IPS-15b (cell line): ENCODE results near the gene EFEMP2.
"Not testable (repeated sequence)": the region's sequence is repeated elsewhere in the genome, so short reads cannot be mapped to it uniquely, and the experiment has no call there.

Experiments used
- H3K27me3 ChIP-seq: one replicate; pipeline ENCODE4 v1.6.1; 2013; ENCODE audit warnings: low read length; ENCODE audit not compliant: control insufficient read depth, insufficient read depth
- H3K36me3 ChIP-seq: one replicate; pipeline ENCODE4 v1.6.1; 2013; ENCODE audit warnings: low read length; ENCODE audit not compliant: control insufficient read depth, insufficient read depth
- H3K4me1 ChIP-seq: one replicate; pipeline ENCODE4 v1.6.1; 2013; ENCODE audit warnings: mild to moderate bottlenecking, low read length; ENCODE audit not compliant: control insufficient read depth, insufficient read depth
- H3K4me3 ChIP-seq: one replicate; pipeline ENCODE4 v1.5.1; 2013; ENCODE audit warnings: low read depth, low read length
- H3K9ac ChIP-seq: one replicate; pipeline ENCODE4 v1.6.1; 2013; ENCODE audit warnings: low read depth, mild to moderate bottlenecking, low read length
- H3K9me3 ChIP-seq: one replicate; pipeline ENCODE4 v1.6.1; 2013; ENCODE audit warnings: mild to moderate bottlenecking, low read length; ENCODE audit not compliant: control insufficient read depth, insufficient read depth

EFEMP2 gene

GRCh38 chr11:65898656-65899355 is 26.2 kb upstream of the EFEMP2 start:
- Histone ChIP-seq H3K36me3 (no peaks in the 10 kb centered on the region), H3K27me3 (peaks cover 52% of the 10 kb centered on the region), H3K9ac (no peak overlapping the region), H3K9me3 (no peaks in the 10 kb centered on the region), H3K4me3 (peak overlapping the region; percentile 74), H3K4me1 (peaks cover 6% of the 10 kb centered on the region)

DNA sequence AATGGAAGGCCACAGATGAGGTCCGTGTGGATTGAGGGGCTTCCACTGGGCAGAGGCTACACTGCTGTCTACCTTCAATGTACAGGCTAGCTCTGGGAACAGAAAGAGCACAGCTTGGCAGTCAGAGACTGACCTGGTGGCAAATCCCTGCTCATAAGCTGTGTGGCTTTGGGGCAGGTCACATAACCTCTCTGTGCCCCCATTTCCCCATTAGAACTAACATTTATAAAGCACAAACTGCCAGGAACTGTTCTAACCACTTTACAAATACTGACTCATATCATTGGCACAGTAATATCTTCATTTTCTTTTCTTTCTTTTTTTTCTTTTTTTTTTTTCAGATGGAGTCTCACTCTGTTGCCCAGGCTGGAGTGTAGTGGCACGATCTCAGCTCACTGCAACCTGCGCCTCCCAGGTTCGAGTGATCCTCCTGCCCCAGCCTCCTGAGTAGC is 24.4 kb upstream of the EFEMP2 start:
- no peak overlapping the region for H3K9ac ChIP-seq
- no peaks in the 10 kb centered on the region for H3K9me3 ChIP-seq
- H3K4me3 ChIP-seq, result no peak overlapping the region
- H3K4me1 ChIP-seq, result peaks cover 3% of the 10 kb centered on the region
- peaks cover 36% of the 10 kb centered on the region for H3K27me3 ChIP-seq
- no peaks in the 10 kb centered on the region for H3K36me3 ChIP-seq

DNA sequence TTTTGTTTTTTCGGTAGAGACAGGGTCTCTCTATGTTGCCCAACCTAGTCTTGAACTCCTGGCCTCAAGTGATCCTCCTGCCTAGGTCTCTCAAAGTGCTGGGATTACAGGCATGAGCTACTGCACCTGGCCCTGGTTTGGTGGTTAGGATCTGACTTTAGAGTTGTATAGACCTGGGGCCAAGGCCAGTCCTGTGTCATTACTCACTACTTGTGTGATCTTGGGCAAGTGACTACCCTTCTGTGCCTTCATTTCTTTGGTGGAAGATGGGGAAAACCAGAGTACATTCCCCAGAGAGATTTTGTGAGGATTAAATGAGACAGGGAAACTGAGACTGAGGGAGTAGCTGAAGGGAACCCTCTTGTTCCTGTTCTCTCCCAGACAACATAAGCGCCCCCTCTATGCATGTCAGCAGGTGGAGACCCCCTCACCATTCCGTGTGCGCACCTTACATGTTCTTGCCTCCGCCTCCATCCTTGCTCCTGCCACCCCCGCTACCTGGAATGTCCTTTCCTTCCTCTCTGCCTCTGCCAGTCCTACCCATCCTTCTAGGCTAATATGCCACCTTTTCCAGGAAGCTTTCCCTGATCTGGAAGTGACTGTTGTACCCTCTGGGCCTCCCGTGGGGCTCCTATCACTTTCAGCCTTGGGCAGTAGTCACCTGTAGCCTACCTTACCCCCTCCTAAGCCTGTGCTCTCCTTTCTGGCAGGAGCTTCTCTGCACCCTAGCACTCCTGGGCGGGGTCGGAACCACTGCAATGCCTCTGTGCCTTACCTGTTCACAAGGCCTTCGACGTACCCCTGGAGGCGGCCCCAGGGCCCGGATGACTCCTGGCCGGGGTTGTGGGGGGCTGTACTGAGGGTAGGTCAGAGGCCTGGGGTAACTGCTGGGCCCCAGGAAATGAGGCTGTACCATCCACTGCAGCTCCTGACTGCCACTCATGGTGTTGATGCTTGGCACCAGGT is 23.7 kb upstream of the EFEMP2 start:
- Histone ChIP-seq H3K9me3 (no peaks in the 10 kb centered on the region), H3K36me3 (no peaks in the 10 kb centered on the region), H3K4me1 (peaks cover 5% of the 10 kb centered on the region), H3K9ac (no peak overlapping the region), H3K27me3 (peaks cover 36% of the 10 kb centered on the region), H3K4me3 (no peak overlapping the region)

- Histone ChIP-seq H3K9me3 (no peaks in the 10 kb centered on the region), H3K36me3 (no peaks in the 10 kb centered on the region), H3K27me3 (peaks cover 30% of the 10 kb centered on the region), H3K4me3 (no peak overlapping the region), H3K9ac (no peak overlapping the region), H3K4me1 (peaks cover 3% of the 10 kb centered on the region)
These were observed 22.9 kb upstream of the EFEMP2 start for GRCh38 chr11:65895482-65895981.

GRCh38 chr11:65894034-65894591 is 21.5 kb upstream of the EFEMP2 start:
- H3K9ac ChIP-seq, result no peak overlapping the region
- H3K9me3 ChIP-seq, result no peaks in the 10 kb centered on the region
- H3K4me1 ChIP-seq, result peaks cover 8% of the 10 kb centered on the region
- no peak overlapping the region for H3K4me3 ChIP-seq
- H3K36me3 ChIP-seq, result no peaks in the 10 kb centered on the region
- H3K27me3 ChIP-seq, result peaks cover 35% of the 10 kb centered on the region

- H3K36me3 ChIP-seq, result no peaks in the 10 kb centered on the region
- H3K9me3 ChIP-seq, result no peaks in the 10 kb centered on the region
- peaks cover 10% of the 10 kb centered on the region for H3K4me1 ChIP-seq
- H3K27me3 ChIP-seq, result peaks cover 25% of the 10 kb centered on the region
- no peak overlapping the region for H3K4me3 ChIP-seq
- no peak overlapping the region for H3K9ac ChIP-seq
These were observed 20.2 kb upstream of the EFEMP2 start for GRCh38 chr11:65892661-65893317.

DNA sequence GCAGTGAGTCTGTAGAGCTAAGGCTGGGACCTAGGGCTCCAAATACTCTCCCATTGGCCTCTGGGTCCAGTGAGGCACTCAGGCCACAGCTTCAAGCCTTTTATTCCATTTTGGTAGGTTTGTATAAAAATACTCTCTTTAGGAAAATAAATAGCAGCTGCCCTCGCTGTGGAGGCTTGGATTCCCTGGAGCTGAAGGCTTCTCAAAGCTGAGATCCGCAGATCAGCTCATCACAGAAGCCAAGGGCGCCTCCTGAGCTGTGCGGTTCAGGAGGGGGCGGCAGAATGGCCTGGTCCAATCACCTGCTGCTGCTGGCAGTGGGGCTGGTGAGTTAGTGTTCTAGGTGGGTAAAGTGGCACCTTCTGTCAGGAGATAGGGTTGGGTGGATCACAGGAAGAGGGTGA is 19.5 kb upstream of the EFEMP2 start:
- not testable (repeated sequence) for H3K9me3 ChIP-seq, H3K36me3 ChIP-seq, H3K9ac ChIP-seq, H3K4me1 ChIP-seq
- H3K27me3 ChIP-seq, result peaks cover 25% of the 10 kb centered on the region
- H3K4me3 ChIP-seq, result peak overlapping the region; percentile 75

DNA sequence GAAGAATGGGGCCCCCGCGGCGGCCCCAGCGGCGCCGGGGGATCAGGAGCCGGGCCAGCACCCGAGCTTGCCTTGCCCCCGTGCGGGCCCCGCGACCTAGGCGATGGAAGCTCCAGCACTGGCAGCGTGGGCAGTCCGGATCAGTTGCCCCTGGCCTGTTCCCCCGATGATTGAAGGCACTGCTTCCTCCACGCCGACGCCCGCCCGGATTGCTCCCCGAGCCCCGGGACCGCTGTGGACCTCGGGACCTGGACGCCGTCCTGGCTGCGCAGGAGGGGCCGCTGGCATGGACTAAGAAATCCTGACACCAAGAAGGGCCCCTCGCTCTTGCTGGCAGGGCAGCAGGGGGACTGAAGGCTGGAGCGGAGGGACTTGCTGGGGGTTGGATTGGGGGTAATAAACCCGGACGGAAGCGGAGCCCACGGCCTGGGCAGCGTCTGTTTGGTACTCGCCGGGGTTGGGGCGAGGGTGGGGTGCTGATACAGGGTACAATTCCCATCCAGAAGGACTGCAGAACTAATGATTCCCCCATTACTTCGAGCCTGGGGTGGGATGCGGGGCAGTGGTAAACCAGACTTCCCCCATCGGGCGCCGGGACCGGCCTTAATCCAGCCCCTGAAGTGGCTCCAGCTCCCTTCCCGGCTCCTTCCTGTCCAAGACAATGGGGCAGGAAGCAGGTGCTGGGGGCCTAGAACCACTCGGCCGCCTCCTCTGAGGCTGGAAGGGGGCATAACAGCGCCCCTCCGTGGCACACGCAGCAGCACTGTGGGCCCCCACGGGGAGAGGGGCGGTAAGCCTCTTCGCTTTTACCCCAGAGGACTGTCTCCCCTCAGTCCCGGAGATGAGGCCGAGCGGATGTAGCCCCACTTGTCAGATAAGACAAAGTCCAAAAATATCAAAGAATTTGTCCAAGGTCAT is 18.9 kb upstream of the EFEMP2 start:
- H3K9ac ChIP-seq, result peak overlapping the region; percentile 54
- H3K4me3 ChIP-seq, result peak overlapping the region; percentile 75
- peaks cover 21% of the 10 kb centered on the region for H3K27me3 ChIP-seq
- peaks cover 10% of the 10 kb centered on the region for H3K4me1 ChIP-seq
- no peaks in the 10 kb centered on the region for H3K9me3 ChIP-seq
- no peaks in the 10 kb centered on the region for H3K36me3 ChIP-seq

DNA sequence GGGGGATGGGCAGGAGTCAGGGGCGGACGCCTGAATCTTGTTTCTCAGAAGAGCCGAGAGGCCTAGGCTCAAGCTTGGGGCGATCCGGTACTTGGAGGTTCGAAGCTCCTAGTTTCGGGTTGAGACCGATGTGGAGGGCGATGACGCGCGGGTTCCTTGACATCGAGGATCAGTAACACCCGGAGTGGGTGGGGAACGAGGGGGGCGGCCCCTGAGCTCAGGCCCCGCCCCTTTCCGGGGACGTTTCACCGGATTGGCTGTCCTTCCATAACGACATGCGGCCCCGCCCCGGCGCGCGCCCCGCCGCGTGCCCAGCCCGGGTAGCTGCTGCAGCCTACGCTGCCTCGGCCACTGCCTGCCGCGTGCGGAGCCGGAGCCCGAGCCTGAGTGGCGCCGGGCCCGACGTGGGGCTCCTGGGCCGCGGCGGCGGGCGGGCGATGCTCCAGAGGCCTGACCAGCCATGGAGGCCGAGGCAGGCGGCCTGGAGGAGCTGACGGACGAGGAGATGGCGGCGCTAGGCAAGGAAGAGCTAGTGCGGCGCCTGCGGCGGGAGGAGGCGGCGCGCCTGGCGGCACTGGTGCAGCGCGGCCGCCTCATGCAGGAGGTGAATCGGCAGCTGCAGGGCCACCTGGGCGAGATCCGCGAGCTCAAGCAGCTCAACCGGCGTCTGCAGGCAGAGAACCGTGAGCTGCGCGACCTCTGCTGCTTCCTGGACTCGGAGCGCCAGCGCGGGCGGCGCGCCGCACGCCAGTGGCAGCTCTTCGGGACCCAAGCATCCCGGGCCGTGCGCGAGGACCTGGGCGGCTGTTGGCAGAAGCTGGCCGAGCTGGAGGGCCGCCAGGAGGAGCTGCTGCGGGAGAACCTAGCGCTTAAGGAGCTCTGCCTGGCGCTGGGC is 18.0 kb upstream of the EFEMP2 start, which contains the start of gene CCDC85B:
CCDC85B (plus strand) TSS at position 350 of the 895 bp plus-strand sequence; CDS start at position 461, 111 bp downstream.
- peaks cover 6% of the 10 kb centered on the region for H3K36me3 ChIP-seq
- peaks cover 10% of the 10 kb centered on the region for H3K4me1 ChIP-seq
- peak within 1 kb of the TSS; percentile 54 for H3K9ac ChIP-seq
- peaks cover 21% of the 10 kb centered on the region for H3K27me3 ChIP-seq
- peak within 1 kb of the TSS; percentile 75 for H3K4me3 ChIP-seq
- no peaks in the 10 kb centered on the region for H3K9me3 ChIP-seq
